ENCODE measurements around the gene FGF23. TPM values are rescaled to one million over a fixed set of nuclear protein-coding genes. Genes with fewer than 3 reads are reported as not detected.
A peak's percentile ranks its signal among the peaks of the same experiment; 100 is the strongest.

FGF23 gene
- total RNA-seq, 1 experiment from 2014 or later: 0.24 TPM

GRCh38 chr12:4320497-4320852 is 59.0 kb downstream of the FGF23 start:
- no peak overlapping the region for H2BK5ac ChIP-seq (ENCODE audit: insufficient read length, low read length)
- H2BK12ac ChIP-seq (ENCODE audit: insufficient read length, low read depth, low read length): no peak overlapping the region
- peaks cover 4% of the 10 kb centered on the region for H3K23me2 ChIP-seq (ENCODE audit: insufficient read length, low read depth, low read length, poor library complexity, severe bottlenecking)
- H3K4me2 ChIP-seq (ENCODE audit: insufficient read depth, insufficient read length, low read length): peak overlapping the region; percentile 54
- no peak overlapping the region for H4K91ac ChIP-seq (ENCODE audit: insufficient read length, low read depth, low read length)
- H3K56ac ChIP-seq (ENCODE audit: insufficient read length, low read depth, low read length): no peak overlapping the region
- peaks cover 2% of the 10 kb centered on the region; the same call in 1 of the 2 replicates for H3K79me2 ChIP-seq (ENCODE audit: insufficient read depth, low read length)
- no CpG with 5 or more reads among the region's 13 CpGs for WGBS (ENCODE audit: extremely low coverage, insufficient read length, low lambda C conversion rate)
- Mint-ChIP-seq H3K4me3 (peak overlapping the region; percentile 89 to 91), H3K9me3 (peaks cover 3 to 4% of the 10 kb centered on the region in 2 experiments), H3K27ac (peak overlapping the region; percentile 64 to 98 (median 96); a peak in 6 of 7 replicates), H3K27me3 (ENCODE audit: low read depth) (peaks cover 24% of the 10 kb centered on the region), H3K36me3 (ENCODE audit: insufficient read depth in 1 of 3, low read depth in 3 of 3) (peaks cover 10 to 13% (median 13%) of the 10 kb centered on the region in 3 experiments), H3K4me1 (peaks cover 17 to 18% of the 10 kb centered on the region in 2 experiments)
- H2BK120ac ChIP-seq (ENCODE audit: low read depth, low read length, poor library complexity, severe bottlenecking): no peak overlapping the region
- H2AFZ ChIP-seq (ENCODE audit: low read length): no peak overlapping the region
- H4K8ac ChIP-seq (replicated peaks; ENCODE audit: insufficient read length, low read depth, low read length): no peak overlapping the region
- H3K4me1 ChIP-seq (ENCODE audit: insufficient read depth, low read length): no peaks in the 10 kb centered on the region; the same call in 1 of the 2 replicates
- no peak overlapping the region for H4K5ac ChIP-seq (ENCODE audit: insufficient read length, low read depth, low read length)
- no peaks in the 10 kb centered on the region for H3K27me3 ChIP-seq (ENCODE audit: insufficient read depth, low read length)
- H3K9ac ChIP-seq (ENCODE audit: extremely low read depth, insufficient read length, low read length): peak overlapping the region; percentile 71
- no peaks in the 10 kb centered on the region for H3K9me3 ChIP-seq (ENCODE audit: control insufficient read depth, low read depth, low read length)
- no peak overlapping the region for H3T11ph ChIP-seq (ENCODE audit: low read length)
- no peak overlapping the region for H2BK20ac ChIP-seq (ENCODE audit: low read depth, low read length, poor library complexity, severe bottlenecking)
- H3K27ac ChIP-seq (ENCODE audit: insufficient read length, low read depth, low read length): no peak overlapping the region
- H3K23ac ChIP-seq (ENCODE audit: insufficient read length, low read depth, low read length): no peak overlapping the region
- H3K14ac ChIP-seq (ENCODE audit: insufficient read depth, low read length): peak overlapping the region; percentile 77; the same call in 1 of the 2 replicates
- H2AK5ac ChIP-seq (ENCODE audit: insufficient read length, low read length): no peak overlapping the region
- peaks cover 7% of the 10 kb centered on the region for H3K79me1 ChIP-seq (ENCODE audit: insufficient read depth, low read depth, low read length, poor library complexity, severe bottlenecking)
- H2BK15ac ChIP-seq (ENCODE audit: low read depth, low read length): no peak overlapping the region
- no peaks in the 10 kb centered on the region for H4K20me1 ChIP-seq (ENCODE audit: control insufficient read depth, insufficient read depth, insufficient read length)
- peak overlapping the region; percentile 67 for H3K18ac ChIP-seq (ENCODE audit: insufficient read length, low read depth, low read length)
- H3K4ac ChIP-seq (ENCODE audit: low read depth, low read length): no peak overlapping the region
- no peak for TF ChIP-seq CTCF (conservative IDR thresholded peaks at IDR 0.05)
- DNase-seq: no peak

Other genes with a start within 250 kb of the FGF23 start
- 98.2 and 104 TPM in 2 replicates for gene CCND2, start 106.0 kb downstream of the FGF23 start, total RNA-seq (2021)
- gene TIGAR, start 58.5 kb downstream of the FGF23 start, total RNA-seq (2021): 23.4 and 27.5 TPM in 2 replicates
- not detected in 2 replicates for gene FGF6, start 66.1 kb upstream of the FGF23 start, total RNA-seq (2021)
- 55.4 and 59.4 TPM in 2 replicates for gene RAD51AP1, start 159.2 kb upstream of the FGF23 start, total RNA-seq (2021)
- gene DYRK4, start 182.5 kb upstream of the FGF23 start, total RNA-seq (2021): 15.5 and 18.0 TPM in 2 replicates

Data from H9 (cell line).